ENCODE results near the gene C19orf44.

The C19orf44 gene

GRCh38 chr19:16520986-16521624, 24.9 kb downstream of the C19orf44 start:
- Histone ChIP-seq H3K36me3 (ENCODE audit: control insufficient read depth, insufficient read depth, low read length) (peaks cover 63% of the 10 kb centered on the region), H3K4me3 (replicated peaks; ENCODE audit: low read depth, low read length) (no peak overlapping the region), H3K27me3 (replicated peaks; ENCODE audit: control insufficient read depth, insufficient read depth, low read length) (no peaks in the 10 kb centered on the region)
- no peak for TF ChIP-seq CTCF (IDR thresholded peaks at IDR 0.05; ENCODE audit: insufficient read depth, low read length, poor library complexity, severe bottlenecking)
- DNase-seq (ENCODE audit: extremely low read depth, insufficient read length), result no peak

DNA sequence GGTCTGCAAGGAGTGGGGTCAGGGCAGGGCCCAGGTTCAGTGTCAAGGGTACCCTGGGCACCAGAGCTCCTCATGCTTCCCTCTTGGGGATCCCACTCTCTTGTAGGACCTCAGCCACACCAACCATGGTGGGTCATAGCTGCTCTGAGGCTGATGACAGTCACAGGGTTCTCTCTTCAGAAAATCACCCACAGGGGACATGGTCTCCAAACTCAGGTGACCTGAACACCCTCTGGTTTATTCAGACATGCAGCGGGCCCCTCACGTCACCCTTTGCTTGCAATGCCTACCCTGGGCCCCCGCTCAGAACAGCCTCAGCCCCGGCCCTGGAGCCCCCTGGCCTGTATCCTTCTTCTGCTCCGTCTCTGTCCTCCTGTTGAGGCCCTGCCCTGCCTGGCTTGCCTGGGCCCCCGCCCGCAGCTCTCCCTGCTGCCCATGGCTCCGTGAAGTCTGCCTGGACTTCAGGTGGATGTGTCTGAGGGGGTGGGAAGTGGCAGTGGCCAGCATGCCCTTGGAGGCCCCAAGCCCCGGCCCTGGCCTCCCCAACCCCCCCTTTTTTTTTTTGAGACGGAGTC, 25.6 kb downstream of the C19orf44 start:
- DNase-seq (ENCODE audit: extremely low read depth, insufficient read length), result no peak

GRCh38 chr19:16522559-16523377, 26.6 kb downstream of the C19orf44 start:
- DNase-seq (ENCODE audit: extremely low read depth, insufficient read length), result no peak
- H3K27me3 ChIP-seq (replicated peaks; ENCODE audit: control insufficient read depth, insufficient read depth, low read length), result no peaks in the 10 kb centered on the region
- no peak for TF ChIP-seq CTCF (IDR thresholded peaks at IDR 0.05; ENCODE audit: insufficient read depth, low read length, poor library complexity, severe bottlenecking)

More for the DNA sequence above, 25.6 kb downstream of the C19orf44 start:
- H3K36me3 ChIP-seq (ENCODE audit: control insufficient read depth, insufficient read depth, low read length), result peaks cover 63% of the 10 kb centered on the region
- no peak for TF ChIP-seq CTCF (IDR thresholded peaks at IDR 0.05; ENCODE audit: insufficient read depth, low read length, poor library complexity, severe bottlenecking)
- no peak overlapping the region for H3K4me3 ChIP-seq (replicated peaks; ENCODE audit: low read depth, low read length)
- no peaks in the 10 kb centered on the region for H3K27me3 ChIP-seq (replicated peaks; ENCODE audit: control insufficient read depth, insufficient read depth, low read length)

DNA sequence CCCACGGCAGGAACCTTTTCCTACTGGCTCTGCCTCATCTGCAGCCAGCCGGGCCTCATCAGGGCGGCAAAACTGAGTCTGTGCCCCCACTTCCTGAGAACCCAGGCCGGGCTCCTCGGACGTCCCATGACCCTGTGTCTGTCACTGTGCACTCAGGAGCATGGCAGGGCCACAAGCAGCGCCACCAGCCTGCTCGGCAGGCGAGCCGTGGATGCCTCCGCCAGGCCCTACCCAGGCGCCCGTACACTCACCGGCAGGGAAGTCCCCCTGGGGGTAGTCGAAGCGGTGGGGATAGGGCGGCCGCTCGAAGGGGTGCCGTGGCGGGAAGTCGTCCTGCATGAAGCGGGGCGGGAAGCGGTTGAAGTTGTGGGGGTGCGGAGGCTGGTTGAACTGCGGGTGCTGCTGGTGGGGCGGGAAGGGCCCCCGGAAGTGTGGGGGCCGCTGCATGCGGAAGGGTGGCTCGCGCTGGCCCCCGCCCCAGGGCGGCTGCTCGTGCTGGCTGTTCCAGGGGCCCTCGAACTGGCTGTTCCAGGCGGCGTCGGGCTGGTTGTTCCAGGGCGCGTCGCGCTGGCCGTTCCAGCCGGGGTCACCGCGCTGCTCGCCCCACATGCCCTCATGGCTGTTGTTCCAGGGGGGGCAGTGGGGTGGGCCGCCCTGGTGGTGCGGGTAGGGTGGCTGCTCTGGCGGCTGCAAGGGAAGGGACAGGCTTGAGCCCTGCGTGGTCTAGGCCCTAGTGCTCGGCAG, 29.0 kb downstream of the C19orf44 start:
- DNase-seq (ENCODE audit: extremely low read depth, insufficient read length), result no peak
- Histone ChIP-seq H3K4me3 (replicated peaks; ENCODE audit: low read depth, low read length) (no peak overlapping the region), H3K27me3 (replicated peaks; ENCODE audit: control insufficient read depth, insufficient read depth, low read length) (no peaks in the 10 kb centered on the region), H3K36me3 (ENCODE audit: control insufficient read depth, insufficient read depth, low read length) (peaks cover 65% of the 10 kb centered on the region)
- TF ChIP-seq CTCF (IDR thresholded peaks at IDR 0.05; ENCODE audit: insufficient read depth, low read length, poor library complexity, severe bottlenecking), result no peak

More at GRCh38 chr19:16522559-16523377, 26.6 kb downstream of the C19orf44 start:
- Histone ChIP-seq H3K4me3 (replicated peaks; ENCODE audit: low read depth, low read length) (no peak overlapping the region), H3K36me3 (ENCODE audit: control insufficient read depth, insufficient read depth, low read length) (peaks cover 64% of the 10 kb centered on the region)

GRCh38 chr19:16525751-16526481, 29.7 kb downstream of the C19orf44 start:
- DNase-seq (ENCODE audit: extremely low read depth, insufficient read length), result no peak
- no peaks in the 10 kb centered on the region for H3K27me3 ChIP-seq (replicated peaks; ENCODE audit: control insufficient read depth, insufficient read depth, low read length)
- H3K36me3 ChIP-seq (ENCODE audit: control insufficient read depth, insufficient read depth, low read length), result peaks cover 62% of the 10 kb centered on the region
- no peak for TF ChIP-seq CTCF (IDR thresholded peaks at IDR 0.05; ENCODE audit: insufficient read depth, low read length, poor library complexity, severe bottlenecking)
- no peak overlapping the region for H3K4me3 ChIP-seq (replicated peaks; ENCODE audit: low read depth, low read length)

Measured in GM06990 (cell line).